Activated naive CD8-positive, alpha-beta T cell treated with anti-CD3 and anti-CD28 coated beads, Interleukin-2, amount 50 U/mL, for 16 hours (primary cell): ENCODE measurements around the gene TRIOBP.

ENCODE experiments used
- DNase-seq: peaks from one replicate; pipeline ENCODE4 v3.0.0-alpha.2; 2020; ENCODE audit warnings: low read depth, low spot score

The TRIOBP gene

DNA sequence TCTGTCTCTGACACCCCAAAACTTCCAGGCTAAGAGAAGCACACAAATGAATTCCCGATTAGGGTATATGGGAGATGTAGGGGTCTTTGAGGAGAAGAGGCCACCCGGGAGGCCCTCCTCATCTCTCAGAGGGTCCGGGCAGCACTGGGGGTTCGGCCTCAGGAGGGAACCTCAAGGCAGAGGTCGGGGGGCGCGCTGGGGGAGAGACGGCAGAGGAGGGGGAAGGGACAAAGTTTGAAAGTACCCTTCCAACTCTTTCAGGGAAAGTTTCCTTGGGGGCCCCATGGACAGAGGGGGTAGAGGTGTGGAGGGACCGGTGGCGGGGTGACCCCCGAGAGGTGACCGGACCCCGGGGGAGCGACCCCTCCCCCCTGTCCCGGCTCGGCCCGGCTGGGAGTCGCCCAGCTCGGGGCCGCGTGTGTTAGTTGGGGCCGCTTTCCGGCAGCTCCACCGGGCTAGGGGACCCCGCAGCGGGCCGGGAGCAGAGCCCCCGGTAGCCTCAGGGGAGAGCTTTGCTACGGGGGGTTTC is 107.6 kb downstream of the TRIOBP start:
- DNase-seq = no peak

DNA sequence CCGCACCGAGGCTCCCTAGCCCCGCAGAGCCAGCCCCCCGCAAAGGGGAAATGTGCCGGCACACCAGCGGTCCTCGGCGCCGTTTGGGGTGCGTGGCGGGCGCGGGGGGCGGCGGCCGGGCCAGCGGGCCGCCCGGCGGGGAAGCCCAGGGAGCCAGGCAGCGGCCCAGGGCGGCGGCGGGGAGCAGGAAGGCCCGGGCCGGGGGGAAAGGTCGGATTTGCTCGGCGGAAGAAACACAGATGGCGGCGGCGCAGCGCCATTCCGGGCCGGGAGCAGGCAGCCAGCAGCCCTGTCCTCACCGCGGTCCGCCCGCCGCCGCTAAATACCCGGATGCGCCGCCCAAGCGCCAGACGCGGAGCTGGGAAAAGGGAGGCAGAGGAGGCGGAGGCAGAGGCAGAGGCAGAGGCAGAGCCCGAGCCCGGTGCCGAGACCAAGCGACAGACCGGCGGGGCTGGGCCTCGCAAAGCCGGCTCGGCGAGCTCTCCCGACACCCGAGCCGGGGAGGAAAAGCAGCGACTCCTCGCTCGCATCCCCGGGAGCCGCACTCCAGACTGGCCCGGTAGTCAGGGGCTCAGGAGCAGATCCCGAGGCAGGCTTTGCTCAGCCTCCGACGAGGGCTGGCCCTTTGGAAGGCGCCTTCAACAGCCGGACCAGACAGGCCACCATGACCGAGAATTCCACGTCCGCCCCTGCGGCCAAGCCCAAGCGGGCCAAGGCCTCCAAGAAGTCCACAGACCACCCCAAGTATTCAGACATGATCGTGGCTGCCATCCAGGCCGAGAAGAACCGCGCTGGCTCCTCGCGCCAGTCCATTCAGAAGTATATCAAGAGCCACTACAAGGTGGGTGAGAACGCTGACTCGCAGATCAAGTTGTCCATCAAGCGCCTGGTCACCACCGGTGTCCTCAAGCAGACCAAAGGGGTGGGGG is 108.3 kb downstream of the TRIOBP start:
- peak; percentile 32 for DNase-seq

GRCh38 chr22:37805810-37806277 is 109.0 kb downstream of the TRIOBP start:
- DNase-seq = no peak

DNA sequence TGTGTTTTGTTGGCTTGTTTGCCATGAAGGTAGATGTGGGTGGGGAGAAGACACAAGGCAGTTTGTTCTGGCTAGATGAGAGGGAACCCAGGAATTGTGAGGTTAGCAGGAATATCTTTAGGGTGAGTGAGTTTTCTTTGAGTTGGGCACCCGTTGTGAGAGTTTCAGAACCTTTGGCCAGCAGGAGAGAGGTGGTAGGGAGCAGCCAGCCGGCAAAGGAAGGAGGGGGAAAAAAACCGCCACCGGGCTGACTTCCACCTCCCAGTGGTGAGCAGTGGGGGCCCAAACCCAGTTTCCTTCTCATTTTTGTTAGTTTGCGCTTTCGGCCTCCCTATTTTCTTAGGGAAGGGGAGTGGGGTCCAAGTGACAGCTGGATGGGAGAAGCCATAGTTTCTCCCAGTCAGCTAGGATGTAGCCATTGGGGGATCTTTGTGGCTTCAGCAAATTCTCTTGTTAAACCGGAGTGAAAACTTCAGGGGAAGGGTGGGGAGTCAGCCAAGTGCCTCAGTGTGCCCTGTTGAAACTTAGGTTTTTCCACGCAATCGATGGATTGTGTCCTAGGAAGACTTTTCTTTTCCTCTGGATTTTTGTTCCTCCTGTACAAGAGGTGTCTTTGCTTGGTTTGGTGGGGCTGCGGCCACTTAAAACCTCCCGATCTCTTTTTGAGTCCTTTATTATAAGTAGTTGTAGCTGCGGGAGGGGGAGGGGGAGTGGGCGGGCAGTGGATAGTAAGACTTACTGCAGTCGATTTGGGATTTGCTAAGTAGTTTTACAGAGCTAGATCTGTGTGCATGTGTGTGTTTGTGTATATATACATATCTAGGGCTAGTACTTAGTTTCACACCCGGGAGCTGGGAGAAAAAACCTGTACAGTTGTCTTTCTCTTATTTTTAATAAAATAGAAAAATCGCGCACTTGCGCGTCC is 109.8 kb downstream of the TRIOBP start:
- DNase-seq = no peak

GRCh38 chr22:37807410-37808293 is 110.8 kb downstream of the TRIOBP start, which contains the start of gene GCAT:
GCAT (plus strand) TSS chr22:37807934; CDS start chr22:37807968, 34 bp downstream.
- peak; percentile 83 for DNase-seq

- no peak for DNase-seq
Observed at GRCh38 chr22:37808294-37808657, 111.4 kb downstream of the TRIOBP start.

- no peak for DNase-seq
Observed at GRCh38 chr22:37809672-37810333, 113.0 kb downstream of the TRIOBP start.

DNA sequence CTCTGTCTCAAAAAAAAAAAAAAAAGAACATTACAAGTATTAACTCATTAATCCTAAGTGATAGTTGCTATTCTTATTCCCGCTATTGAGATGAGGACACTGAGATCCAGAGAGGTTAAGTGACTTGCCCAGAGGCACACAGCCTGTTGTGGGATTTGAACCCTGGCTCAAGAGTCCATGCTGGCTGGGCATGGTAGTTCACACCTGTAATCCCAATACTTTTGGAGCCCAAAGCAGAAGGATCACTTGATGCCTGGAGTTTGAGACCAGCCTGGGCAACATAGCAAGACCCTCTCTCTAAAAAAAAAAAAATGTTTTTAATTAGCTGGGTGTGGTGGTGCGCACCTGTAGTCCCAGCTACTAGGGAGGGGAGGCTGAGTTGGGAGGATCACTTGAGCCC is 115.0 kb downstream of the TRIOBP start:
- DNase-seq = no peak

DNA sequence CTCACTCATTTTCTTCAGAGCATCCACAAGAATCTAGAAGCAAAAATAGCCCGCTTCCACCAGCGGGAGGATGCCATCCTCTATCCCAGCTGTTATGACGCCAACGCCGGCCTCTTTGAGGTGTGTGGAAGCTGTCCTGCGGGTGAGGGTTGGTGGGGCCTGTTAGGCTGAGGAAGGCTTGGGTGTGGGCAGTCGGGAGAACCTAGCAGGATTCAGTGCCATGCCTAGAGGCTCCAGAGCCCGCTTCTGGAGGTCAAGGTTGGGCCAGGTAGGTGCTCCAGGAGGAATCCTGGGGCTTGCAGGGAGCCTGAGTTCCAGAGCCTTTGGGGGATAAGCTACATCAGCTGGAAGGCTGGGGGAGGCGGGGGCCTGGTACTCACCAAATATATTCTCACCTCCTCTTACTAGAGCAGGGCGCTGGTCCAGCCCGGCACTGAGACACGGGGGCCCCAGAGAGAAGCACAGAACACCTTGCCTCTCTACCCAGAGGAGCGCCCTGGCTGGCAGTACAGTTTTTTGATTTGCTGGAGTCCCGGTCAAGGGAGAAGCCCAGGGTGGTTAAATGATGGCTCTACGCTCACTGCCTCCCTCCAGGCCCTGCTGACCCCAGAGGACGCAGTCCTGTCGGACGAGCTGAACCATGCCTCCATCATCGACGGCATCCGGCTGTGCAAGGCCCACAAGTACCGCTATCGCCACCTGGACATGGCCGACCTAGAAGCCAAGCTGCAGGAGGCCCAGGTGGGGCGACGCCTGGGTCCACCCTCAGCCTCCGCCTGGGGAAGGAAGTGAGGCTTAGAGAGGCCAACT is 116.2 kb downstream of the TRIOBP start:
- DNase-seq = no peak

DNA sequence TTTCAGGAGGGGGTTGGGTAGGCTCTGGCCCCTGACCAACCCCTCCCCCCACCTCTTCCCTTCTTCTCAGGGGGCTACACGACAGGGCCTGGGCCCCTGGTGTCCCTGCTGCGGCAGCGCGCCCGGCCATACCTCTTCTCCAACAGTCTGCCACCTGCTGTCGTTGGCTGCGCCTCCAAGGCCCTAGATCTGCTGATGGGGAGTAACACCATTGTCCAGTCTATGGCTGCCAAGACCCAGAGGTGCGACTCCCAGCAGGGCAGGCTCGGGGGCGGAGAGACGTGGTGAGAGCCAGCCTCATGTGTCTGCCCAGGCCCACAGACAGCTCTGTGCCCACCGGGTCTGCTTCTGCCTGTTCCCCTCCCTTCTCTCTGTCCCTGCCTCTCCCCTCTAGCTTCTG is 118.7 kb downstream of the TRIOBP start:
- no peak for DNase-seq

DNA sequence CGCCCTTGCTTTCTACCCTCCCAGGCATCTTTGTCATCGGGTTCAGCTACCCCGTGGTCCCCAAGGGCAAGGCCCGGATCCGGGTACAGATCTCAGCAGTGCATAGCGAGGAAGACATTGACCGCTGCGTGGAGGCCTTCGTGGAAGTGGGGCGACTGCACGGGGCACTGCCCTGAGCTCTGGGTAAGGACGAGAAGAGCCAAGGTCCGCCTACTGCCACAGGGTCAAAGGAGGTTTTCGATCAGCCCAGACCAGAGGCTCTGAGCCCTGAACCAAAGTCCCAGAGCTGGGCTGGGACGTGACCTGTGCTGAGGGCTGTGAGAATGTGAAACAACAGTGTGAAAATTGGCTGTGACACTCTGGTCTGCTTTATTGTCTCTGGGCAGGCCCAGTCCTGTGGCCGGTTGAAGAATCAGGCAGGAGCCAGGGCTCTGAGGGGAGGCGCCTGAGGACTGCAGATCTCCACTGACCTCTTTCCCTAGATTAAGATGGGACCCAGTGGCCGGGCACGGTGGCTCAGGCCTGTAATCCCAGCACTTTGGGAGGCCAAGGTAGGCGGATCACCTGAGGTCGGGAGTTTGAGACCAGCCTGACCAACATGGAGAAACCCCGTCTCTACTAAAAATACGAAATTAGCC is 119.8 kb downstream of the TRIOBP start:
- no peak for DNase-seq

- peak; percentile 65 for DNase-seq
Observed at GRCh38 chr22:37817705-37818408, 121.0 kb downstream of the TRIOBP start.

DNA sequence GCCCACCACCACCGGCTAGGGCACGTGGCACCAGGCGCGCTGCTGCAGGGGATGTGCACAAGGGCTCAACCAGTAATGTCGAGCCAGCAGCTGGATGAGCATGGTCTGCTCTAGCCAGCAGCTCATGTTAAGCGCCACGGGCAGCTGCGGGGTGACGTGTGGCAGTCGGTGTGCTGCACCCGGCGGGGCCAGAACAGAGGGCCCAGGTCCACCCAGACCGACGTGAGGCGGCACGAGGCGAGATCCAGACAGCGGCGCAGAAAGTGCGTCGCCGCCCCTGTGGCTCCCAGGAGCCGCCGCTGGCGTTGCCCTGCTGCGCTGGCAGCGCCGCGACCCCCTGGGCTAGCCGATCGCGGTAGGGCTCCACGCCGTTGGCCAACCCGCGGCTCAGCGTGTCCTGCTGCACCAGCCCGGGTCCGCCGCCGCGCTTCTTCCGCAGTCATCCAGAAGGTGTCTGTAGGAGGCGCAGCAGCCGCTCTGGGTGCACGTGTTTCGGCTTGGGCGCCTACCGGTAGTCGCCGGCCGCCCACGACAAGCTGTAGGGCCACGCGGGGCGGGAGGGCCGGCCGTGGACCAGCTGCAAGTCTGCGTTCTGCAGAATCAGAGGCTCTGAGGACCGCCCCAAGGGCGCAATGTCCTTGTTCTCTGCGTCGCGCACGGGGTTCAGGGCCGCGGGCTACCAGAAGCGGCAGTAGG is 121.7 kb downstream of the TRIOBP start:
- peak; percentile 27 for DNase-seq

DNA sequence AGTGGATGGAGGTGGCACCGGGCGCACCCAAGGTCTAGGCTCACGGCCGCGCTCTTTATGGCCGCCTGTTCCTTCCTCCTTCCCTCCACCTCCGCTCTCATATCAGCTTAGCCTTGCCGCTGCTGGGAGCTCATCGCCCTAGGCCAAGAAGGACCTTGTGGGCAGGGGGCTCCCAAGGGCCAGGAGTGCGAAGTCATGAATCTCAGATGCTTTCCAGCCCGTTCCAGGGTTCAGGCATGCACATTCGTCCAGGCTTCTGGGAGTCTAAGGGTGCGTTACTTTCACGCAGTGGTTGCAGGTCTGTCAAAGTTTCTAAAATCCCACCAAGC is 122.2 kb downstream of the TRIOBP start:
- no peak for DNase-seq

DNA sequence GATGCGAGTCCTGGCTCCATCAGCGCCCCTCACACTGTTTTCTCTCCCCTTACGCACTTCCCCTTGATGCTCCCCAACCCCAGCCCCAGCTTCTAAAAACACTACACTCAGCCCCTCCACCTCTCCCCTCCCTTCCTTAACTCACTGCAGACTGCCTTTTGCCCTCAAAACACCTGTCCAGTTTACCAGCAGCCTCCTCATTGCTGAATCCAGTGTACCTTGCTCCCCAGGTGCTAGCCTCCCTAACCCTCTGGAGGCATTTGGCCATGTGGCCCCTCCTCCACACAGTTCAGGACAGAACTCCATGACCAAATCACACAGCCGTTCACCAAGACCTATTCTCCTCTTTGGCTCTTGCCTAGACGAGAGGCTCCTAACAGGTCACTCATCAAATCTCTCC is 123.5 kb downstream of the TRIOBP start:
- no peak for DNase-seq

GRCh38 chr22:37822079-37822833 is 125.4 kb downstream of the TRIOBP start:
- DNase-seq = no peak
